Stomach smooth muscle (tissue), 2 donors: ENCODE measurements around the gene NFIA.
A peak's percentile ranks its signal among the peaks of the same experiment; 100 is the strongest.

Experiments
- H3K27ac ChIP-seq: one replicate; pipeline ENCODE4 v1.7.0; 2013; ENCODE audit warnings: mild to moderate bottlenecking, low read length, inconsistent platforms
- H3K27me3 ChIP-seq, 2 donors: one replicate each; pipeline ENCODE4 v1.7.0; 2013; ENCODE audit warnings: low read length in 2 of 2; ENCODE audit not compliant: insufficient read depth in 2 of 2, control insufficient read depth in 1 of 2
- H3K36me3 ChIP-seq, 2 donors: one replicate each; pipeline ENCODE4 v1.7.0; 2013; ENCODE audit warnings: low read length in 2 of 2; ENCODE audit not compliant: control insufficient read depth in 2 of 2, insufficient read depth in 2 of 2
- H3K4me1 ChIP-seq: one replicate; pipeline ENCODE4 v1.7.0; 2013; ENCODE audit warnings: low read length; ENCODE audit not compliant: control insufficient read depth, insufficient read depth
- H3K4me3 ChIP-seq, 2 donors: one replicate each; pipeline ENCODE4 v1.7.0; 2013; ENCODE audit warnings: low read length in 2 of 2
- H3K9ac ChIP-seq, 2 donors: one replicate each; pipeline ENCODE4 v1.7.0; 2013; ENCODE audit warnings: low read length in 2 of 2, mild to moderate bottlenecking in 1 of 2
- H3K9me3 ChIP-seq, 2 donors: one replicate each; pipeline ENCODE4 v1.7.0; 2013; ENCODE audit warnings: low read length in 2 of 2; ENCODE audit not compliant: control insufficient read depth in 2 of 2
- donor health status: healthy.
- donor health status: Pancreatic carcinoma.

The NFIA gene

GRCh38 chr1:61078618-61079295 is 3.6 kb upstream of the NFIA start:
- Histone ChIP-seq H3K9me3 (no peaks in the 10 kb centered on the region), H3K9ac (peak overlapping the region; percentile 8 to 13), H3K4me1 (peaks cover 38% of the 10 kb centered on the region), H3K4me3 (peak overlapping the region; percentile 35 to 86), H3K27me3 (no peaks in the 10 kb centered on the region), H3K27ac (peak overlapping the region; percentile 66), H3K36me3 (no peaks in the 10 kb centered on the region)

GRCh38 chr1:61079296-61079897 is 3.0 kb upstream of the NFIA start:
- H3K36me3 ChIP-seq, result no peaks in the 10 kb centered on the region
- H3K9ac ChIP-seq, result peak overlapping the region in 1 of 2 donors; percentile 37
- H3K4me3 ChIP-seq, result peak overlapping the region; percentile 10 to 17
- H3K4me1 ChIP-seq, result peaks cover 38% of the 10 kb centered on the region
- H3K9me3 ChIP-seq, result no peaks in the 10 kb centered on the region
- H3K27ac ChIP-seq, result peak overlapping the region; percentile 66
- no peaks in the 10 kb centered on the region for H3K27me3 ChIP-seq

DNA sequence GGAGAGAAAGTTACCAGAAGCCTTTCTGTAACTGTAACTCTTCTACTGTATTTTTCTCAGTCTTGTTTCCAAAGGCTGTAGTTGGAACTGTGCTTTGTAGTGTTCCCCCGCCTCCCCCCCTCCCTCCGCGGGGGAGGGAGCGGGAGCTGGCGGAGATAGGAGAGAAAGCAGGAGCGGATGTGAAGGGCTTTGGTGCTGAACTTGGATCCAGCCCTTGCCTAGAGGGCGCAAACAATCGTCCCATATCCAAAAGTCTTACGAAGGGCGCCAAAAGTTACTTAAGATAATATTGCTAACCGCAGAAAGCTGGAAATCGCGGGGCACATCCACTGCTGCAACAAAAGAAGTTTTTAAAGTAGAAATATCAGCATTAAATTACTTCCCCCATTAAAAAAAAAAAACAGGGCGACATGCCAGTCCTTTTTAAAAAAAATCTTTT is 2.4 kb upstream of the NFIA start:
- Histone ChIP-seq H3K27me3 (no peaks in the 10 kb centered on the region), H3K9me3 (no peaks in the 10 kb centered on the region), H3K4me3 (peak overlapping the region; percentile 17 to 90), H3K9ac (peak overlapping the region; percentile 30 to 68), H3K27ac (peak overlapping the region; percentile 66), H3K36me3 (no peaks in the 10 kb centered on the region), H3K4me1 (peaks cover 38% of the 10 kb centered on the region)

GRCh38 chr1:61080413-61081143 is 1.8 kb upstream of the NFIA start:
- Histone ChIP-seq H3K4me1 (peaks cover 38% of the 10 kb centered on the region), H3K9ac (peak overlapping the region; percentile 30 to 68), H3K4me3 (peak overlapping the region; percentile 86 to 90), H3K27me3 (no peaks in the 10 kb centered on the region), H3K36me3 (no peaks in the 10 kb centered on the region), H3K9me3 (no peaks in the 10 kb centered on the region), H3K27ac (peak overlapping the region; percentile 66)

DNA sequence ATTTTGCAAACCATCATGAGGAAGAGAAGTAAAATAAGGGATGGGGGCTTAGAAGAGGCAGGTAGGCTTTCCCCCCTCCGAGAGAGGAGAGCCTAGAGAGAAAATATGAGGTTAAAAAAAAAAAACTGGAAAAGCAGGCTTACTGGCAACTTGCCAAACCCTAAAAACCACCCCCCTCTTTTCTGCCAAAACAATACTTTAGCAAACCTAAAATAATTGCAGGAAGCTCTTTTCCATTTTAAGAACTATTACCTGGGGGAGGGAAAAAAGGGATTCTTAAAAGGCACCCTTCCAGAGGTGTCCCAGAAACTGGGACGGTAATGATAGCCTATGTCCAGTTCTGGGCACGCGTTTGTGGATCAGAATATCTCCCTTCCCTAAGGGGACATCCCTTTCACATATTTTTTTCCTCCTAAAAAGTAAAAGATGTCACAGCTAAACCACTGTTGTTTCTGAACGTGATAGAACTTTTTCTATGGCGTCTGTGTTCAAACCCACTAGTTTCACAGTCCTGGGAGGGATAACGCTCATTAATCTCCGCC is 1.1 kb upstream of the NFIA start:
- Histone ChIP-seq H3K27me3 (no peaks in the 10 kb centered on the region), H3K4me1 (peaks cover 38% of the 10 kb centered on the region), H3K4me3 (peak overlapping the region; percentile 86 to 90), H3K9me3 (no peaks in the 10 kb centered on the region), H3K36me3 (no peaks in the 10 kb centered on the region), H3K9ac (peak overlapping the region; percentile 68 to 72), H3K27ac (peak overlapping the region; percentile 66)

- Histone ChIP-seq H3K4me1 (peaks cover 35% of the 10 kb centered on the region), H3K4me3 (peak overlapping the region; percentile 86 to 90), H3K9ac (peak overlapping the region; percentile 68 to 72), H3K9me3 (no peaks in the 10 kb centered on the region), H3K27ac (peak overlapping the region; percentile 66), H3K27me3 (no peaks in the 10 kb centered on the region), H3K36me3 (no peaks in the 10 kb centered on the region)
Observed at GRCh38 chr1:61081686-61082310, 563 bp upstream of the NFIA start.

DNA sequence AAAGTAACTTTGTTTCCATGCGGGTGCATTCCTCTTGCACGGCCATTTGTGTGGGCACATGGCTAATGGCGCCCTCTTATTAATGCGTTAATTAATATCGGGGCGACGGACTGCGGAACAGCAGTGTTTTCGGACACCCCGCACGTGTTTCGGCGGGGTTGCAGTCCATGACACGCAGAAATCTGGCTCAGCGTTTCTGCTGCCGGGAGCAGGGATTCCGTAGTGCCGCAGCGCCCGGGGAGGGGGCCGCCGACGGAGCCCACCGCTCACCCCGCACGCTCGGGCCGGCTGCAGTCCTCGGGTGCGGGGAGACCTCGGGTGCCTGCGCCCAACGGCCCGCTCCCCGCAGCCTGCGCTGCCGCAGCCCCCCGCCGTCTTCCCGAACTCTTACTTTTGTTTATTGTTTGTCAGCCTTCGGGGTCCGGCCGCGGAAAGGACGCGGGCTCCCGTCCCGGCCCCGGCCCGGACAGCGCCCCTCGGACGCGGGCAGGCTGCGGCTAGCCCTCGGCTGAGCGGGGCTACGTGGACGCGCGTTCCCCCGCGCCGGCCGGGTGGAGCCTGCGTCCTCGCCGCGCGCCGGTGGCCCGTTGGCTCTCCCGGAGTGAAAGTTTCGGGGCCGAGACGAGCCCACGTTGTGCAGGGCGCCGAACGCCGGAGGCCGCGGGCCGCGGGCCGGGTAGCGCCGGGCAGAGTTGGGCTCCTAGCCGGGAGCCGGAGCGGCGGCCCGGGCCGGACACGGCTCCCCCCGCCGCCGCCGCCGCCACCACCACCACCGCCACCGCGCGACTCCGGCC is 849 bp downstream of the NFIA start:
- Histone ChIP-seq H3K9ac (peak overlapping the region; percentile 81 to 84), H3K9me3 (no peaks in the 10 kb centered on the region), H3K27ac (peak overlapping the region; percentile 86), H3K27me3 (no peaks in the 10 kb centered on the region), H3K36me3 (peaks cover 0 to 3% of the 10 kb centered on the region in 2 donors), H3K4me1 (peaks cover 31% of the 10 kb centered on the region), H3K4me3 (peak overlapping the region; percentile 75 to 90)

GRCh38 chr1:61083807-61084440 is 1.6 kb downstream of the NFIA start:
- Histone ChIP-seq H3K4me3 (peak overlapping the region; percentile 75 to 90), H3K9me3 (no peaks in the 10 kb centered on the region), H3K27me3 (no peaks in the 10 kb centered on the region), H3K4me1 (peaks cover 27% of the 10 kb centered on the region), H3K27ac (peak overlapping the region; percentile 86), H3K36me3 (peaks cover 5 to 8% of the 10 kb centered on the region in 2 donors), H3K9ac (peak overlapping the region; percentile 81 to 84)

DNA sequence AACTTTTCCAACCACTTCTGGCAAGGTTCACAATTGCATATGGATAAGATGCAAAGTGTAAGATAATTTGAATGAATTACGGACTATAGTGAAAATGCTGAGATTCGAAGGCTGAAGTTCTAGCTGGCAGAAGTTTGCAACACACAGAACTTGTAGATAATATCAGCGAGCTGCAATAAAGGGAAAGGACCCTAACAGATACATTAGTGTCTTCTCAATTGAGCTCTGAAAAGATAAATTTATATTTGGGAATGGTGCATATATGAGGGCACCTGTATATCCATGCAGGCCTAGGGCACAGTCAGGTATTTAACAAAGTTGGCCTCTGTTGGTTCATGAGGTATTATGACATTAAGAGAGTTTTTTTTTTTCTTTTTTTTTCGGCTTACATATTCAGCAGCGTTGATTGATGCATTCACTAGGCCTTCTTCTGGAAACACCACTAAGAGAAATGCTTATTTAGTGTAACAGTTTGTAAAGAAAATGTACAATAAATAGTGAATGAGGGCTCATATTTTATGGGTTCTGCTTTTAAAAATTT is 2.2 kb downstream of the NFIA start:
- no peaks in the 10 kb centered on the region for H3K27me3 ChIP-seq
- peaks cover 5 to 8% of the 10 kb centered on the region in 2 donors for H3K36me3 ChIP-seq
- H3K27ac ChIP-seq, result peak overlapping the region; percentile 86
- peak overlapping the region; percentile 75 to 90 for H3K4me3 ChIP-seq
- H3K9ac ChIP-seq, result peak overlapping the region; percentile 81 to 84
- no peaks in the 10 kb centered on the region for H3K9me3 ChIP-seq
- H3K4me1 ChIP-seq, result peaks cover 21% of the 10 kb centered on the region
